HPDE6-E6E7 (cell line): ENCODE data around the gene CPEB2.
"Not testable (repeated sequence)": the region's sequence is repeated elsewhere in the genome, so short reads cannot be mapped to it uniquely, and the experiment has no call there.

ENCODE experiments used
- DNase-seq: peaks from one replicate; pipeline ENCODE4 v3.0.0; 2011; ENCODE audit warnings: missing footprints; ENCODE audit errors: extremely low spot score

The CPEB2 gene

GRCh38 chr4:15043922-15044321, 41.6 kb downstream of the CPEB2 start:
- no peak for DNase-seq

GRCh38 chr4:15054541-15054940, 52.3 kb downstream of the CPEB2 start:
- DNase-seq: no peak

DNA sequence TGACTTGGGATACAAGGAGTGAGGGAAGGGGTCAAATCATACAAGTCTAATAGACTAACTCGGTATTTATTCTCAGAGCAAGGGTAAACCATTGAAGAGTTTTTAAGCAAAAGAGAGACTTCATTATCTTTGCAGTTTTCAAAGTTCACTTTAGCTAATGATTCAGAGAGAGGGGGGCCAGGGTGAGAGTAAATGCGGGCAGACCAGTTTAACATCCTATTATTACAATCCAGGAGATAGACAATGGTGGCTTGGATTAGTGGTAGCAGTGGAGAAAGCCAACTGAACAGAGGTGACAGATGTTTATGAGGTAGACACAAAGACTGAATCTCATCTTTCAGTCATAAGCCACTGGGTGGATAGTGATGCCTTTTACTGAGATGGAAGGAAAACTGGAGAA, 57.9 kb downstream of the CPEB2 start:
- no peak for DNase-seq

- no peak for DNase-seq
Observed at GRCh38 chr4:15063341-15063740, 61.1 kb downstream of the CPEB2 start.

- no peak for DNase-seq
Observed at GRCh38 chr4:15065516-15065915, 63.2 kb downstream of the CPEB2 start.

GRCh38 chr4:15066140-15066539, 63.9 kb downstream of the CPEB2 start:
- no peak for DNase-seq

DNA sequence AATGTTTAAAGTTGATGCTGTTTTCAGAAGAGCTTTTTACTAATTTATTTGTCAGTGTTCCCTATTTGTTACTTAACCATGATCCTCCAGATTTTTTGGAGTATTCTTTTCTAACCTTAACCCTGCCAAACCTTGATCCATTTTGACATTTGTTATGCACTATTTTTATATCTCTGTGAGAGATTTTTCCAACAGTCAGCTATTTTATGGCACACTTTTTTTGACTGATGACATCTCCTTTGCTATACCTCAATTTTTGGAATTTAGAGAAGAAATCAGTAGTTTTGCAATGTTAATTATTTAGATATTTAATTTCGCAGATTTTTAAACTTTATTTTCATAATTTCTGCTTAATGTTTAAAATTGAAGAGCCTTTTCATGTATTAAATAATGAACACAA, 66.0 kb downstream of the CPEB2 start:
- no peak for DNase-seq

GRCh38 chr4:15075875-15076274, 73.6 kb downstream of the CPEB2 start:
- DNase-seq: no peak

DNA sequence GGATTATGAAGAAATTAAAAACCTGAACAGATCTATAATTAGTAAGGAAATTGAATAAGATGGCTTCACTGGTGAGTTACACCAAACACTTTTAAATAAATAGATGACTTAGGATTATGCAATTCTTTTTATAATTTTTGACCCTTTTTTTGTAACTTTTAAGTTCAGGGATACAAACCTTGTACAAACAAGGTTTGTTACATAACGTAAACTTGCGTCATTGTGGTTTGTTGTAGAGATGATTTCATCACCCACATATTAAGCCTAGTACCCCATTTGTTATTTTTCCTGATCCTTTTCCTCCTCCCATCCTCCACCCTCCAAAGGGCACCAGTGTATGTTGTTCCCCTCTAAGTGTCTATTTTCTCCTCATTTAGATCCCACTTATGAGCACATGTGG, 75.7 kb downstream of the CPEB2 start:
- no peak for DNase-seq

DNA sequence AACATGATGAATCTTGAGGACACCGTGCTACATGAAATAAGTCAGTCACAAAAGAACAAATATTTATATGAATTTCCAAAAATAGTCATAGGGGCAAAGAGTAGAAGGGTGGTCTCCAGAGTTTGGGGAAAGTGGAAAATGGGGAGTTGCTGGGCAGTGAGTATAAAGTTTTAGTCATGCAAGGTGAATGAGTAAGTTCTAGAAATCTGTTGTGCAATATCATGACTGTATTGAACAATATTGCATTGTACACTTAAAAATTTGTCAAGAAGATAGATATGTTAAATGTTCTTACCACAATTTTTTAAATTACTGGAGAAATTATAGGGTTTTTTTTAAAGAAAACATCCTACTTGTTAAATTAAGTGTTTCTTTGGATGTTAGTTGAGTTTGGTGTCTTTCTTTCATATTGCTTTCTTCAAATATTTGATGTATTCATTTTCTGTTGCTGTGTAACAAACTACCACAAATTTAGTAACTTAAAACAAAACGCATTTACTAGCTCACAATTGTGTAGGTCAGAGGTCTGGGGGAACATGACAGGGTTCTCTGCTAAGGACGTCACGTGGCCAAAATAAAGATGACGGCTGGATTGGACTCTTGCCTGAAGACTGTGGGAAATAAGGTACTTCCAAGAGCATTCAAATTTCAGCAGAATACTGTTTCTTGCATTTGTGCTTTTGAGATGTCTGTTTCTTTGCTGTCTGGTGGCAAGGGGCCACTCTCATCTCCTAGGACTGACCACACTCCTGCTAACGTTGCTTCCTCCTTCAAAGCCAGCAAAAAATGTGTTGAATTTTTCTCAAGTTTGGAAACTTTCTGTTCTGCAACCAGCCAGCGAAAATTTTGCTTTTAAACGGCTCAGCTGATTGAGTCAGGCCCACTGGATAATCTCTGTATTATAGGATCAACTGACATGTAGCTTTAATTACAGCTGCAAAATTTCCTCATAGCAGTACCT, 76.7 kb downstream of the CPEB2 start:
- DNase-seq: no peak

DNA sequence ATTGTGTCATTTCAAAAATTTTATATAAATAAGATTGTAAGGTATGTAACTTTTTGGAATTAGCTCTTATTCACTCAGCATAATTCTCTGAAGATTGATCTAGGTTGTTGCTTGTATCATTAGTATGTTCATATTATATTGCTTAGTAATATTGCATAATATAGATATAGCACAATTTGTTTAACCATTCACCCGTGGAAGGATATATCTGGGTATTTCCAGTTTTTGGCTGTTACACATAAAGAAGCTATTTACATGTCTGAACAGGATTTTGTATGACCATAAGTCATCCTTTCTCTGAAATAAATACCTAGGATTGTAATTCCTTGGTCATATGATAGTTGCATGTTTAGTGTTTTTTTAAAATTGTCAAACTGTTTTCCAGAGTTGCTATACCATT, 82.5 kb downstream of the CPEB2 start:
- no peak for DNase-seq

- not testable (repeated sequence) for DNase-seq
Observed at GRCh38 chr4:15085762-15086161, 83.5 kb downstream of the CPEB2 start.

DNA sequence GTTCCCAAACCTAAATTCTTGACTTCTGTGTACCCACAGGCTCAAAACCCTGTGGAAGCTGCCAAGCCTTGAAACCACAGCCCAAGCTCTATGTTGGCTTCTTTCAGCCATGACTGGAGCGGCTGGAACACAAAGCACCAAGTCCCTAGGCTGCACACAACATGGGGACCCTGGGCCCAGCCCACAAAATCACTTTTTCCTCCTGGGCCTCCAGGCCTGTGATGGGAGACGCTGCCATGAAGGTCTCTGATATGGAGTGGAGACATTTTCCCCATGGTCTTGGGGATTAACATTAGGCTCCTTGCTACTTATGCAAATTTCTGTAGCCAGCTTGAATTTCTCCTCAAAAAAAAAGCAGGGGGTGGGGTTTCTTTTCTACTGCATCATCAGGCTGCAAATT, 84.0 kb downstream of the CPEB2 start:
- DNase-seq: not testable (repeated sequence)

GRCh38 chr4:15088394-15089035, 86.2 kb downstream of the CPEB2 start:
- DNase-seq: no peak

- no peak for DNase-seq
Observed at GRCh38 chr4:15089979-15090378, 87.7 kb downstream of the CPEB2 start.

DNA sequence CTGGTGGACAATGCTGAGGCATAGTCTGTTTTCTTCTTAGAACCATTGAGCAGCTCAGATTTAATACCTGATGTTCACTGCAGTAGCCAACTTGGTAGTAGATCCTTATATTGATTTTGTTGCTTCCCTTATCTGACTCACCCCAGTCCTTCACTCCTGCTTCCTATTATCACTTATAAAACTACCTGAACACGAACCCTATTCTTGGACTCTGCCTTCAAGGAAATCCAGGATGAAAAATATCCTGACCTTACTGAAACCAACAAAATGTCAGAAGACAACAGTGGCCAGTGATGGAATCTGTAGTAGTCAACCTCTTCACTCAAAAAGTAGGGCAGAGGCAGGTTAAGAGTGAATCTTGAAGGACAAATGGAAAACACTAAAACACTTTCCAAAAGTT, 98.1 kb downstream of the CPEB2 start:
- DNase-seq: no peak

DNA sequence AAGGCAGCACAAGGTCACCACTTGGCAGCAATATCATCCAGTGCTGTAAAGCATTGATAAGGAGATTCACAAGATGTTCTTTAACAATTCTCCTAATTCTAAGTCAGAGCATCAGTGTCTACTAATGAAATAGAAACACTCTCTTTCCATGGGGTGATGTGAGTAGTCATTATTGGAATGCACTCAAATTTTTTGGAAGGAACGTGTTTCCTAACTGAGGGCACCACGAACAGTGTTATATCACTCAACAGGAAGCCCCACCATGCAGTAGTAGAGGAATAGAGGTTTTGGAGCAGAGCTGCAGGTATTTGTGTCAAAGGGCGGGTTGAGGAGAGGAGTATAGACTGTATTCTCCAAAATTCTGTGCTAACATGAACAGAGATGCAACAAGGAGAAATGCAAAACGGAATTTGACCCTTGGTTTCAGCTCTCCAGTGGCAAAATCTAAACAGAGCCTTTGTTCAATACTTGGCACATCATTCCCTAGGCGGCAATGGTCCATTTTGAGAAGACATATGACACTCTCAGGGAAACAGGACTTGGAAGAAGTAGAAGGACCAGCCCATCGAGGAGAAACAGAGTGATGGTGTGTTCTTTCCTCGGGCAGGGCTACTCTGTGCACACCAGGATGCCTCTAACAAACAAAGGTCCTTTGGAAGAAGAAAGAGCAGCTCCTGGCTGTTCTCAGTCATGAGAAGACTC, 98.9 kb downstream of the CPEB2 start:
- no peak for DNase-seq

- DNase-seq: no peak
Observed at GRCh38 chr4:15104825-15105224, 102.5 kb downstream of the CPEB2 start.

- no peak for DNase-seq
Observed at GRCh38 chr4:15106399-15106798, 104.1 kb downstream of the CPEB2 start.

DNA sequence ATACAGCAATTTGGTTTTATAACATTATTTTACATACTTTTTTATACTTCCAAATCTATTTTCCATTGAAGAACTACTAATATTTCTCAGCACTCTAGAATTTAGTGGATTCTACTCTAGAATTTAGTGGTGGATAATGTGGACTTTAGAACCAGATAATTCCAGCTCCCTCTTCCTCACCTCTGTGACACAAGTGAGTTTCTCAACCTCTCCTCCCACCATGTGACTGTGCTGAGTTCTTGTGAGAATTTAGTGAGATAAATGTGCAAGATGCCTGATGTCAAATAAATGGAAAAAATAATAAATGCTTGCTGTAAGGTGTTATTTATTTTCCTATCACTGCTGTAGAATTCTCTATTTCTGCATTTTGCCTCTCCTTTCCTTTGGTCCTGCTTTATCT, 107.3 kb downstream of the CPEB2 start:
- no peak for DNase-seq

GRCh38 chr4:15110120-15110571, 107.9 kb downstream of the CPEB2 start:
- DNase-seq: no peak

GRCh38 chr4:15116509-15117079, 114.3 kb downstream of the CPEB2 start:
- DNase-seq: no peak
